Thyroid gland (tissue), 4 donors: ENCODE results near the gene PCMTD2. TPM values are rescaled to one million over a fixed set of nuclear protein-coding genes. Genes with fewer than 3 reads are reported as not detected.

ENCODE experiments used
- DNase-seq, 2 donors: peaks; one replicate each; pipeline ENCODE4 v3.0.0-alpha.2; 2019
- H3K27ac ChIP-seq, 3 donors: fragments of 200-600 bp; sonication (generic); 1 replicate in 2 of 3; 2 replicates in 1 of 3; pipeline ENCODE4 v1.5.1; 2016 to 2019; ENCODE audit warnings: mild to moderate bottlenecking in 1 of 3, moderate library complexity in 1 of 3
- H3K27me3 ChIP-seq: fragments of 200-600 bp; sonication (generic); one replicate; pipeline ENCODE4 v1.5.1; 2019
- H3K36me3 ChIP-seq, 2 donors: fragments of 200-600 bp; sonication (generic); one replicate each; pipeline ENCODE4 v1.5.1; 2016 to 2019
- H3K4me1 ChIP-seq, 2 donors: fragments of 200-600 bp; sonication (generic); one replicate each; pipeline ENCODE4 v1.5.1; 2017 to 2019
- H3K4me3 ChIP-seq, 3 donors: fragments of 200-600 bp; sonication (generic); replicated peaks in 1 of 3; 1 replicate in 2 of 3; 2 replicates in 1 of 3; pipeline ENCODE4 v1.5.1; 2016; ENCODE audit warnings: mild to moderate bottlenecking in 1 of 3
- H3K9me3 ChIP-seq: fragments of 200-600 bp; sonication (generic); one replicate; pipeline ENCODE4 v1.5.1; 2017
- CTCF ChIP-seq, 6 experiments: fragments of 200-600 bp in 3 of 6; fragments of 450-650 bp in 3 of 6; sonication (generic) in 3 of 6; IDR thresholded peaks; one replicate each; pipeline ENCODE4 v1.5.1; 2016 to 2019; ENCODE audit warnings: antibody characterized with exemption in 6 of 6, mild to moderate bottlenecking in 2 of 6, inconsistent platforms in 1 of 6, moderate library complexity in 1 of 6
- POLR2A ChIP-seq, 2 donors: fragments of 450-650 bp; IDR thresholded peaks; one replicate each; pipeline ENCODE4 v1.6.1; 2017; ENCODE audit warnings: antibody characterized with exemption in 2 of 2, mild to moderate bottlenecking in 2 of 2, moderate library complexity in 1 of 2
- WGBS, 2 donors: methylation state at CpG; one replicate each; pipeline ENCODE4 v1.1.5; 2017; 5-methylcytosine and 5-hydroxymethylcytosine counted together
- intact Hi-C: fragments of 100-400 bp; cut with DNase I; formaldehyde crosslinking; loops from one replicate; pipeline ENCODE4 v1.15.1; 2023
- total RNA-seq, 4 donors: library from RNA; depleted of rRNA; stranded (reverse); fragments of >200 nt; gene quantifications; one replicate each; pipeline ENCODE4 v1.2.3, GENCODE V29; 2016

PCMTD2 gene
- total RNA-seq, 4 donors from 2014 or later = 87.0 to 156 (median 124) TPM

DNA sequence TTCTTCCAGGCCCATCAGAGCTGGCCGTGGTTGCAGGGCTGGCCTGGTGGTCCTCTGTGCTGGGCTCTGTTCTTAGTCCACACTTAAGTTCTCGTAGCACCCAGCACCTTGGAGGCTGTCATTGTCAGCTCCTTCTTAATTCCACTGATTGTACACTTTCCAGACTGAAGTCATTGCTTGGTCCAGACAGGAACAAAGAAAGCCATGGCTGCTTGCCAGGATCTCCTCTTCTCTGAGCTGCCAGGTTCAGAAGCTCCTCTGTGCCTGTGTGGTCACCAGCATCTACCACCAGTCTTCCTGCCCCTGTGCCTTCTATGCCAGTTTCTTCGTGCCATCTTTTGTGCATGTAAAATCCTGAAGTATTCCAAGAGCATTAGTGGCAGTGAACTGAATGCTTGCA is 39.5 kb upstream of the PCMTD2 start:
- TF ChIP-seq POLR2A (IDR thresholded peaks at IDR 0.05) = no peak
- H3K27me3 ChIP-seq = no peaks in the 10 kb centered on the region
- no peak overlapping the region for H3K27ac ChIP-seq
- peaks cover 24 to 33% of the 10 kb centered on the region in 2 donors for H3K4me1 ChIP-seq
- intact Hi-C loops = no loop called here
- H3K36me3 ChIP-seq = no peaks in the 10 kb centered on the region
- 37 to 54% methylated on average over 3 of the region's 3 CpGs for WGBS, 2 donors
- H3K4me3 ChIP-seq = no peak overlapping the region
- peak; percentile 89 to 90 for DNase-seq
- H3K9me3 ChIP-seq = no peaks in the 10 kb centered on the region

DNA sequence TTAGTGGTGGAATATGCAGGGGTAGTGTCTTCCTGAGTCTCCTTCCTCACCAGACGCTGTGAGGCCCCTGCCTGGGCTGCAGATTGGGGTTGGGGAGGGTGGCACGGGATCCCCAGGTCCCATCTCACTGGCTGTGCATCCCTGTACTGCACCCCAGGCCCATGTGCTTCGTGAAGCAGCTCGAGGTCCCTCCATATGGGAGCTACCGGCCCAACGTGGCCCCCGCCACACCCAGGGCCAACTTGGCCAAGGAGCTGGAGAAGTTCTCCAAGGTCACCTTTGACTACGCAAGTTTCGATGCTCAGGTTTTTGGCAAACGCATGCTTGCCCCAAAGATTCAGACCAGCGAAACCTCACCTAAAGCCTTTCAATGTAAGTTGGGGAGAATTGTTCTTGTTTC is 38.6 kb upstream of the PCMTD2 start:
- no peak for DNase-seq
- Histone ChIP-seq H3K27me3 (no peaks in the 10 kb centered on the region), H3K36me3 (no peaks in the 10 kb centered on the region), H3K4me1 (peaks cover 17 to 29% of the 10 kb centered on the region in 2 donors), H3K4me3 (no peak overlapping the region), H3K9me3 (no peaks in the 10 kb centered on the region), H3K27ac (no peak overlapping the region)
- WGBS, 2 donors = 95 to 98% methylated on average over 5 to 6 of the region's 11 CpGs
- intact Hi-C loops = no loop called here
- no peak for TF ChIP-seq POLR2A (IDR thresholded peaks at IDR 0.05)
- TF ChIP-seq CTCF (IDR thresholded peaks at IDR 0.05) = no peak

GRCh38 chr20:64217539-64218221 is 37.9 kb upstream of the PCMTD2 start:
- TF ChIP-seq POLR2A (IDR thresholded peaks at IDR 0.05) (no peak), CTCF (IDR thresholded peaks at IDR 0.05) (no peak)
- WGBS, 2 donors = 78 to 82% methylated on average over 13 of the region's 13 CpGs
- intact Hi-C loops = no loop called here

DNA sequence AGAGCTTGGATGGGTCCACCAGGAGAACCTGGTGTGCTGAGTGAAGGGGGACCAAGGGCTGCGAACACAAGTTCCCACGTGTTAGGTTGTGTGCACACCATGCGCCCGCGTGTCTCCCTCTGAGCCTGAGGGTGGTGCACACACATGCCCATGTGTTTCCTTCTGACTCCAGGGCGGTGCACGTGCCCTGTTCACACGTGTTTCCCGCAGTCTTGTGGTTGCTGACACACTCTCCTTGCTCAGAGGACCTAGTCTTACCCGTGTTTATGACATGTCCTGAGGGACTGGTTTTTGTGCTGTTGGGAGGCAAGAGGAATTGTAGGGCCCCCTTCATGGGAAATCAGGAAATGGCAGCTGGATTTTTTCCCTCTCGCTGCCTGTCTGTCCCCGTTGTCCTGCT is 36.3 kb upstream of the PCMTD2 start:
- H3K4me3 ChIP-seq = no peak overlapping the region
- no peak for DNase-seq
- H3K36me3 ChIP-seq = no peaks in the 10 kb centered on the region
- no peak overlapping the region for H3K27ac ChIP-seq
- TF ChIP-seq CTCF (IDR thresholded peaks at IDR 0.05) (no peak), POLR2A (IDR thresholded peaks at IDR 0.05) (no peak)
- peaks cover 21 to 33% of the 10 kb centered on the region in 2 donors for H3K4me1 ChIP-seq
- intact Hi-C loops = no loop called here
- H3K27me3 ChIP-seq = no peaks in the 10 kb centered on the region
- H3K9me3 ChIP-seq = no peaks in the 10 kb centered on the region
- 87 to 90% methylated on average over 12 of the region's 12 CpGs for WGBS, 2 donors

More at GRCh38 chr20:64217539-64218221, 37.9 kb upstream of the PCMTD2 start:
- no peak for DNase-seq
- no peaks in the 10 kb centered on the region for H3K27me3 ChIP-seq
- no peak overlapping the region for H3K27ac ChIP-seq
- H3K9me3 ChIP-seq = no peaks in the 10 kb centered on the region
- H3K4me1 ChIP-seq = peaks cover 18 to 30% of the 10 kb centered on the region in 2 donors
- H3K36me3 ChIP-seq = no peaks in the 10 kb centered on the region
- no peak overlapping the region for H3K4me3 ChIP-seq

GRCh38 chr20:64219730-64220129 is 35.8 kb upstream of the PCMTD2 start:
- no peak overlapping the region for H3K27ac ChIP-seq
- no peak for DNase-seq
- no peaks in the 10 kb centered on the region for H3K27me3 ChIP-seq
- 79 to 82% methylated on average over 5 to 15 of the region's 16 CpGs for WGBS, 2 donors
- no peak overlapping the region for H3K4me3 ChIP-seq
- peaks cover 25 to 38% of the 10 kb centered on the region in 2 donors for H3K4me1 ChIP-seq
- H3K9me3 ChIP-seq = no peaks in the 10 kb centered on the region
- intact Hi-C loops = no loop called here
- TF ChIP-seq CTCF (IDR thresholded peaks at IDR 0.05) (no peak), POLR2A (IDR thresholded peaks at IDR 0.05) (no peak)
- H3K36me3 ChIP-seq = no peaks in the 10 kb centered on the region
